ENCODE measurements around the gene PDSS2. TPM values are rescaled to one million over a fixed set of nuclear protein-coding genes. Genes with fewer than 3 reads are reported as not detected.

Gene PDSS2
- total RNA-seq, 1 experiment from 2014 or later = 17.7 TPM

DNA sequence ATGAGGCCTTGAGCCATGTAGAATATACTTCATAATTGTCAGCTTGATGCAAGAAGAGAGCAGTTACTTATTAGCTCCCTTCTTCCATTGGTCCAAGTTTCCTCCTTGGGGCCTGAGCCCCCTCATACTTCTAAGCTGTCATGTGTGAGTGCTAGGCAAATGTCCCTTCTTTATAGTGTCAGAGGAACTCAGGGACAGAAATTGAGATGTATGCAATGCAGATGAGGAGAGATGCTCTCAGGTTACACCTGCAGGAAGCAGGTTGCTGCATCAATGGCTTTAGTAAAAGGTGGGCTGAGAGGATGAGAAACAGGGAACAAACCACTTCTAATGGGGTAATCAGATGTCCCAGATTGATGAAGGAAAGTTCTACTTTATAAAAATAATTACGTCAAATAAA lies 6.7 kb upstream of the PDSS2 start:
- Histone ChIP-seq H3K4me1 (ENCODE audit: control insufficient read depth, insufficient read depth, low read length) (peaks cover 3% of the 10 kb centered on the region; the same call in 1 of the 2 replicates), H3K4me3 (ENCODE audit: low read depth in 2 of 2, low read length in 2 of 2) (no peak overlapping the region), H3K9me3 (ENCODE audit: control insufficient read depth, insufficient read depth, low read depth, low read length) (no peaks in the 10 kb centered on the region), H3K36me3 (ENCODE audit: control insufficient read depth, insufficient read depth, low read length) (no peaks in the 10 kb centered on the region), H3K27ac (ENCODE audit: low read length) (no peak overlapping the region), H3K27me3 (ENCODE audit: control insufficient read depth, insufficient read depth, low read length) (peaks cover 5% of the 10 kb centered on the region; the same call in 1 of the 2 replicates)
- DNase-seq (ENCODE audit: low read depth, low spot score) (no peak), ATAC-seq (no peak)
- ChIA-PET CTCF (no interaction called here), POLR2A (interaction anchor here (0.6 kb wide), 1 partner anchor 315 kb away, joined by 3 read pairs; no protein-coding TSS in a partner anchor)
- no TSS peak for BruUV-seq (replicated peaks)
- TF ChIP-seq, protein P1, sequence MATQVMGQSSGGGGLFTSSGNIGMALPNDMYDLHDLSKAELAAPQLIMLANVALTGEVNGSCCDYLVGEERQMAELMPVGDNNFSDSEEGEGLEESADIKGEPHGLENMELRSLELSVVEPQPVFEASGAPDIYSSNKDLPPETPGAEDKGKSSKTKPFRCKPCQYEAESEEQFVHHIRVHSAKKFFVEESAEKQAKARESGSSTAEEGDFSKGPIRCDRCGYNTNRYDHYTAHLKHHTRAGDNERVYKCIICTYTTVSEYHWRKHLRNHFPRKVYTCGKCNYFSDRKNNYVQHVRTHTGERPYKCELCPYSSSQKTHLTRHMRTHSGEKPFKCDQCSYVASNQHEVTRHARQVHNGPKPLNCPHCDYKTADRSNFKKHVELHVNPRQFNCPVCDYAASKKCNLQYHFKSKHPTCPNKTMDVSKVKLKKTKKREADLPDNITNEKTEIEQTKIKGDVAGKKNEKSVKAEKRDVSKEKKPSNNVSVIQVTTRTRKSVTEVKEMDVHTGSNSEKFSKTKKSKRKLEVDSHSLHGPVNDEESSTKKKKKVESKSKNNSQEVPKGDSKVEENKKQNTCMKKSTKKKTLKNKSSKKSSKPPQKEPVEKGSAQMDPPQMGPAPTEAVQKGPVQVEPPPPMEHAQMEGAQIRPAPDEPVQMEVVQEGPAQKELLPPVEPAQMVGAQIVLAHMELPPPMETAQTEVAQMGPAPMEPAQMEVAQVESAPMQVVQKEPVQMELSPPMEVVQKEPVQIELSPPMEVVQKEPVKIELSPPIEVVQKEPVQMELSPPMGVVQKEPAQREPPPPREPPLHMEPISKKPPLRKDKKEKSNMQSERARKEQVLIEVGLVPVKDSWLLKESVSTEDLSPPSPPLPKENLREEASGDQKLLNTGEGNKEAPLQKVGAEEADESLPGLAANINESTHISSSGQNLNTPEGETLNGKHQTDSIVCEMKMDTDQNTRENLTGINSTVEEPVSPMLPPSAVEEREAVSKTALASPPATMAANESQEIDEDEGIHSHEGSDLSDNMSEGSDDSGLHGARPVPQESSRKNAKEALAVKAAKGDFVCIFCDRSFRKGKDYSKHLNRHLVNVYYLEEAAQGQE (IDR thresholded peaks at IDR 0.05; ENCODE audit: insufficient read depth in 1 of 2, low read depth in 2 of 2, low read length in 1 of 2) = no peak
- TF ChIP-seq, protein P2, sequence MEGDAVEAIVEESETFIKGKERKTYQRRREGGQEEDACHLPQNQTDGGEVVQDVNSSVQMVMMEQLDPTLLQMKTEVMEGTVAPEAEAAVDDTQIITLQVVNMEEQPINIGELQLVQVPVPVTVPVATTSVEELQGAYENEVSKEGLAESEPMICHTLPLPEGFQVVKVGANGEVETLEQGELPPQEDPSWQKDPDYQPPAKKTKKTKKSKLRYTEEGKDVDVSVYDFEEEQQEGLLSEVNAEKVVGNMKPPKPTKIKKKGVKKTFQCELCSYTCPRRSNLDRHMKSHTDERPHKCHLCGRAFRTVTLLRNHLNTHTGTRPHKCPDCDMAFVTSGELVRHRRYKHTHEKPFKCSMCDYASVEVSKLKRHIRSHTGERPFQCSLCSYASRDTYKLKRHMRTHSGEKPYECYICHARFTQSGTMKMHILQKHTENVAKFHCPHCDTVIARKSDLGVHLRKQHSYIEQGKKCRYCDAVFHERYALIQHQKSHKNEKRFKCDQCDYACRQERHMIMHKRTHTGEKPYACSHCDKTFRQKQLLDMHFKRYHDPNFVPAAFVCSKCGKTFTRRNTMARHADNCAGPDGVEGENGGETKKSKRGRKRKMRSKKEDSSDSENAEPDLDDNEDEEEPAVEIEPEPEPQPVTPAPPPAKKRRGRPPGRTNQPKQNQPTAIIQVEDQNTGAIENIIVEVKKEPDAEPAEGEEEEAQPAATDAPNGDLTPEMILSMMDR (IDR thresholded peaks at IDR 0.05) = no peak
- no peak for TF ChIP-seq TCF7L2 (IDR thresholded peaks at IDR 0.05; ENCODE audit: low read depth, low read length)
- in situ Hi-C loops (cut with HindIII; ENCODE audit: low pct_unique_long_range_greater_than_20kb, low sequenced_read_pairs) (no loop called here), intact Hi-C loops (cut with micrococcal nuclease; ENCODE audit: unreplicated experiment) (no loop called here)

DNA sequence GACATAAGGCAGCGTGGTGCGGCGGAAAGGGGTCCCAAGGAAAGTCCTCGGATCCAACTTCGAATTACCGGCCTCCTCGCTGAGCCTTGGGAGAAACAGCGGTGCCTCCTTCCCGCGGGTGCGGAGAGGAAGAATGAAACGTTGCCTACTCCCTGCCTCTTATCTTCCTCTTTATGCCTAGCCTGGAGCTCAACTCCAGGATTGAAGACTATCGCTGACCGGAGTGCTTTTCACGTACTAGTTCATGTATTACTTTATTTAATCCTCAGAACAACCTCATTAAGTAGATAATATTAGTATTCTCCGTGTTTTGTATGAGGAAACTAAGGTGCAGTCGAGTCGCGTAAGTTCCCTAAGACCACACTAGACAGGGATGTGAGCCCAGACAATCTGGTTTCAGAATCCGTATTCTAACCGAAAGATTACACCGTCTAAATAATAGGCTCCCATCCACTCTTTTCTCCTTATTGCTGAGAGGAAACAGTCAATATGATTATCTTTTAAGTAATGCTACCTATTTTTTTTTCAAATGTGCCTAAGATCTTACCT lies 793 bp upstream of the PDSS2 start:
- POLR2A ChIA-PET = interaction anchor here (0.6 to 0.9 kb wide), 3 partner anchors 8 to 1410 kb away, joined by 3 to 5 read pairs (median 3); no protein-coding TSS in a partner anchor
- intact Hi-C loops (cut with micrococcal nuclease; ENCODE audit: unreplicated experiment) (no loop called here), in situ Hi-C loops (cut with HindIII; ENCODE audit: low pct_unique_long_range_greater_than_20kb, low sequenced_read_pairs) (no loop called here)
- peak overlapping the region; percentile 89 to 98 for H3K4me3 ChIP-seq (ENCODE audit: low read depth in 2 of 2, low read length in 2 of 2)
- CTCF ChIA-PET = interaction anchor here (0.6 to 2.8 kb wide), 5 partner anchors 28 to 328 kb away, joined by 4 to 12 read pairs (median 5); no protein-coding TSS in a partner anchor
- H3K4me1 ChIP-seq (ENCODE audit: control insufficient read depth, insufficient read depth, low read length) = peaks cover 15% of the 10 kb centered on the region
- no peaks in the 10 kb centered on the region for H3K36me3 ChIP-seq (ENCODE audit: control insufficient read depth, insufficient read depth, low read length)
- H3K27me3 ChIP-seq (ENCODE audit: control insufficient read depth, insufficient read depth, low read length) = no peaks in the 10 kb centered on the region
- DNase-seq (ENCODE audit: low read depth, low spot score) (no peak), ATAC-seq (no peak)
- BruUV-seq (replicated peaks) = no TSS peak
- peak overlapping the region; percentile 96 for H3K27ac ChIP-seq (ENCODE audit: low read length)
- TF ChIP-seq POLR2AphosphoS5 (IDR thresholded peaks at IDR 0.05; ENCODE audit: low read depth, low read length) = no peak
- TF ChIP-seq, protein P1 (IDR thresholded peaks at IDR 0.05; ENCODE audit: insufficient read depth in 1 of 2, low read depth in 2 of 2, low read length in 1 of 2) = no peak
- H3K9me3 ChIP-seq (ENCODE audit: control insufficient read depth, insufficient read depth, low read depth, low read length) = no peaks in the 10 kb centered on the region

Measured in Panc1 (cell line).